ENCODE measurements around the gene FAM117B. TPM values are rescaled to one million over a fixed set of nuclear protein-coding genes. Genes with fewer than 3 reads are reported as not detected.
"Not testable (repeated sequence)": the region's sequence is repeated elsewhere in the genome, so short reads cannot be mapped to it uniquely, and the experiment has no call there.

FAM117B gene
- polyA plus RNA-seq, 3 donors from 2014 or later, result 2.2 to 4.7 (median 3.3) TPM

DNA sequence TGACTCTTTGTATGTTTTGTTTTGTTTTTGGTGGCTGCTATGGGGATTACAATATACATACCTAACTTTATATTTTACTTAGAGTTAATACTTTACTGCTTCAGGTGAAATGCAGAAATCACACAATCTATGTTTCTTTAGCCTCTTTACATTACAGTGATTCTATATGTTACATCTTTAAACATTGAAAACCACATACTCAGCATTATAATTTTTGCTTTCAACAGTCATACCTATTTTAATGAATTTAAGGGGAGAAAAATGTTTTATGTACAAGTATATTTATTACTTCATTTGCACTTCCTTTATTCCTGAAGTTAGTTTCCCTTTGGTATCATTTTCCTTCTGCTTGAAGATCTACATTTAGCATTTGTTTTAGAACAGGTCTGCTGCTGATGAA is 23.1 kb downstream of the FAM117B start:
- no peak for DNase-seq
- no peaks in the 10 kb centered on the region for H3K36me3 Mint-ChIP-seq
- H3K9me3 Mint-ChIP-seq, result no peaks in the 10 kb centered on the region
- H3K4me3 Mint-ChIP-seq, result no peak overlapping the region
- peaks cover 2 to 4% (median 4%) of the 10 kb centered on the region in 3 donors for H3K27me3 Mint-ChIP-seq (ENCODE audit: low read depth in 3 of 3)
- peaks cover 15 to 32% of the 10 kb centered on the region in 2 donors for H3K4me1 Mint-ChIP-seq
- H3K27ac Mint-ChIP-seq, result no peak overlapping the region

DNA sequence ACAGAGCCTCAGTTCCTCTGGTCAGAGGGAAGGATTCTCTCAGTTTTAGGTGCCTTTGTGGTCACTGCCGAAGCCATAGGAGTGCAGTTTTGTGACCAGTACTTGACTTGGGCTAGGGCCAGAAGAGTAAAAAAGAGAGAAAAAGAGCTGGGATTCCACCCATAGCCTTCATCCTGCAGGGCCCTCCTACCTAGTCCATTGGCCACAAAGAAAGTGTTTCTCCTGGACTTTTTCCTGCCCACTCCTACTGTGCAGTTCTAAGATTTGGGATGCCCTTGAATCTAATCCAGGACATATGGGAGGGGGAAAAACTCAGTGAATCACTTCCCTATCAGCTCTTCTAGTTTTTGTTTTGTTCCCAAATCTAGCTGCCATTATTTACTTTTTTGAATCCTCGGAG is 26.0 kb downstream of the FAM117B start:
- Mint-ChIP-seq H3K27ac (no peak overlapping the region), H3K27me3 (ENCODE audit: low read depth in 3 of 3) (peaks cover 0 to 2% (median 0%) of the 10 kb centered on the region in 3 donors), H3K4me1 (peaks cover 17 to 31% of the 10 kb centered on the region in 2 donors), H3K36me3 (no peaks in the 10 kb centered on the region), H3K4me3 (no peak overlapping the region), H3K9me3 (no peaks in the 10 kb centered on the region)
- no peak for DNase-seq

GRCh38 chr2:202669841-202670240 is 35.1 kb downstream of the FAM117B start:
- Mint-ChIP-seq H3K9me3 (no peaks in the 10 kb centered on the region), H3K36me3 (no peaks in the 10 kb centered on the region), H3K4me3 (no peak overlapping the region), H3K27ac (peak overlapping the region in 2 of 6 donors; percentile 27 to 34), H3K27me3 (ENCODE audit: low read depth in 3 of 3) (peaks cover 0 to 7% (median 4%) of the 10 kb centered on the region in 3 donors), H3K4me1 (peaks cover 26 to 51% of the 10 kb centered on the region in 2 donors)
- no peak for DNase-seq

GRCh38 chr2:202671317-202672035 is 36.7 kb downstream of the FAM117B start:
- DNase-seq, result no peak
- no peaks in the 10 kb centered on the region for H3K9me3 Mint-ChIP-seq
- peaks cover 0 to 5% (median 3%) of the 10 kb centered on the region in 3 donors for H3K27me3 Mint-ChIP-seq (ENCODE audit: low read depth in 3 of 3)
- no peaks in the 10 kb centered on the region for H3K36me3 Mint-ChIP-seq
- no peak overlapping the region for H3K27ac Mint-ChIP-seq
- H3K4me3 Mint-ChIP-seq, result no peak overlapping the region
- H3K4me1 Mint-ChIP-seq, result peaks cover 19 to 41% of the 10 kb centered on the region in 2 donors

- peak overlapping the region in 1 of 6 donors; percentile 56 for H3K27ac Mint-ChIP-seq
- peak overlapping the region in 1 of 5 donors; percentile 68 for H3K4me3 Mint-ChIP-seq
- peaks cover 3 to 12% (median 7%) of the 10 kb centered on the region in 6 donors for H3K9me3 Mint-ChIP-seq
- not testable (repeated sequence) for H3K36me3 Mint-ChIP-seq; H3K27me3 Mint-ChIP-seq (ENCODE audit: low read depth in 3 of 3); DNase-seq
- peaks cover 15 to 36% of the 10 kb centered on the region in 2 donors for H3K4me1 Mint-ChIP-seq
These were observed 40.3 kb downstream of the FAM117B start for GRCh38 chr2:202675097-202675496.

GRCh38 chr2:202679980-202680379 is 45.2 kb downstream of the FAM117B start:
- no peak overlapping the region for H3K27ac Mint-ChIP-seq
- H3K4me3 Mint-ChIP-seq, result peak overlapping the region in 1 of 5 donors; percentile 31
- peaks cover 10 to 33% of the 10 kb centered on the region in 2 donors for H3K4me1 Mint-ChIP-seq
- H3K9me3 Mint-ChIP-seq, result peaks cover 3 to 16% (median 11%) of the 10 kb centered on the region in 6 donors
- peaks cover 6 to 13% (median 10%) of the 10 kb centered on the region in 3 donors for H3K36me3 Mint-ChIP-seq
- no peak for DNase-seq
- H3K27me3 Mint-ChIP-seq (ENCODE audit: low read depth in 3 of 3), result peaks cover 0 to 2% (median 2%) of the 10 kb centered on the region in 3 donors

GRCh38 chr2:202680512-202680911 is 45.7 kb downstream of the FAM117B start:
- Mint-ChIP-seq H3K27ac (no peak overlapping the region), H3K36me3 (peaks cover 6 to 13% (median 10%) of the 10 kb centered on the region in 3 donors), H3K4me3 (no peak overlapping the region), H3K27me3 (ENCODE audit: low read depth in 3 of 3) (peaks cover 0 to 2% (median 2%) of the 10 kb centered on the region in 3 donors), H3K4me1 (peaks cover 8 to 29% of the 10 kb centered on the region in 2 donors), H3K9me3 (peaks cover 3 to 16% (median 11%) of the 10 kb centered on the region in 6 donors)
- DNase-seq, result no peak

GRCh38 chr2:202681688-202682205 is 47.0 kb downstream of the FAM117B start:
- peaks cover 0 to 2% (median 2%) of the 10 kb centered on the region in 3 donors for H3K27me3 Mint-ChIP-seq (ENCODE audit: low read depth in 3 of 3)
- peaks cover 3 to 16% (median 11%) of the 10 kb centered on the region in 6 donors for H3K9me3 Mint-ChIP-seq
- H3K4me1 Mint-ChIP-seq, result peaks cover 6 to 28% of the 10 kb centered on the region in 2 donors
- DNase-seq, result no peak
- H3K4me3 Mint-ChIP-seq, result no peak overlapping the region
- peaks cover 6 to 13% (median 10%) of the 10 kb centered on the region in 3 donors for H3K36me3 Mint-ChIP-seq
- H3K27ac Mint-ChIP-seq, result no peak overlapping the region

DNA sequence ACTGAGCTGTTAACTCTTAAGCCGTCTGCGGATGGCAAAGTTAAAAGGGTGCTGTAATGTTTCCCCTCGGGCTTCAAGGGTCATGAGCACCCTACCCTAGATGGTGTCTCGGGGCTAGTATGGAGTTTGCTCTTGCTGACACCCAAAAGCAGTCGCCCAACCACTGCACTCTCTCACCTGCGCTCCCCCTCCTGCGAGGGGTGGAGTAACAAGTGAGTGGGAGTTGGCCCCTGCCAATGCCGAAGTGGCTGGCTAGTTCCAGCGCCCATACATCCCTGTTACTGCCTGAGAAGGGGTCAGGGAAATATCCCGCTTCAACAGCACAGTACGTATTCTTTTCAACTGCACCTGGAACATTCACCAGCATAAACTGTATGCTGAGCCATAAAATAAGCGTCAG is 47.5 kb downstream of the FAM117B start:
- peaks cover 3 to 16% (median 11%) of the 10 kb centered on the region in 6 donors for H3K9me3 Mint-ChIP-seq
- no peak overlapping the region for H3K4me3 Mint-ChIP-seq
- H3K4me1 Mint-ChIP-seq, result peaks cover 6 to 28% of the 10 kb centered on the region in 2 donors
- H3K27me3 Mint-ChIP-seq (ENCODE audit: low read depth in 3 of 3), result peaks cover 0 to 4% (median 2%) of the 10 kb centered on the region in 3 donors
- peaks cover 6 to 13% (median 10%) of the 10 kb centered on the region in 3 donors for H3K36me3 Mint-ChIP-seq
- no peak overlapping the region for H3K27ac Mint-ChIP-seq
- no peak for DNase-seq

GRCh38 chr2:202687276-202687675 is 52.5 kb downstream of the FAM117B start:
- Mint-ChIP-seq H3K27ac (no peak overlapping the region), H3K9me3 (no peaks in the 10 kb centered on the region), H3K4me3 (no peak overlapping the region), H3K27me3 (ENCODE audit: low read depth in 3 of 3) (peaks cover 0 to 6% (median 3%) of the 10 kb centered on the region in 3 donors), H3K36me3 (no peaks in the 10 kb centered on the region), H3K4me1 (peaks cover 0 to 1% of the 10 kb centered on the region in 2 donors)
- no peak for DNase-seq

DNA sequence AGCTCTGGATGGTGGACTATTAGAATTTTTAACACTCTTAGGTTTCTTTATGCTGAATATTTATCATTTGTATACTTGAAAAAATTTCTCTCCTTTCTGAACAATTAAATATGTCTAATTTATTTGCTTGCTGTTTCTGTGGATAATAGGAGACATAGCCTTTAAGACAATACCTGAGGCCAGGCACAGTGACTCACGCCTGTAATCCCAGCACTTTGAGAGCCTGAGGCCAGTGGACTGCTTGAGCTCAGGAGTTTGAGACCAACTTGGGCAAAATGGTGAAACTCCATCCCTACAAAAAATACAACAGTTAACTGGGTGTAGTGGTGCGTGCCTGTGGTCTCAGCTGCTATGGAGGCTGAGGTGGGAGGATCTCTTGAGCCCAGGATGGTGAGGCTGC is 54.7 kb downstream of the FAM117B start:
- Mint-ChIP-seq H3K4me3 (no peak overlapping the region), H3K27me3 (ENCODE audit: low read depth in 3 of 3) (peaks cover 0 to 4% (median 3%) of the 10 kb centered on the region in 3 donors), H3K27ac (no peak overlapping the region), H3K36me3 (no peaks in the 10 kb centered on the region), H3K4me1 (no peaks in the 10 kb centered on the region), H3K9me3 (no peaks in the 10 kb centered on the region)
- DNase-seq, result no peak

GRCh38 chr2:202689898-202690297 is 55.1 kb downstream of the FAM117B start:
- no peaks in the 10 kb centered on the region for H3K4me1 Mint-ChIP-seq
- DNase-seq, result no peak
- H3K36me3 Mint-ChIP-seq, result no peaks in the 10 kb centered on the region
- no peak overlapping the region for H3K4me3 Mint-ChIP-seq
- no peaks in the 10 kb centered on the region for H3K9me3 Mint-ChIP-seq
- H3K27ac Mint-ChIP-seq, result no peak overlapping the region
- H3K27me3 Mint-ChIP-seq (ENCODE audit: low read depth in 3 of 3), result peaks cover 0 to 4% (median 3%) of the 10 kb centered on the region in 3 donors

- H3K4me1 Mint-ChIP-seq, result no peaks in the 10 kb centered on the region
- DNase-seq, result no peak
- H3K27ac Mint-ChIP-seq, result no peak overlapping the region
- no peak overlapping the region for H3K4me3 Mint-ChIP-seq
- peaks cover 0 to 4% (median 3%) of the 10 kb centered on the region in 3 donors for H3K27me3 Mint-ChIP-seq (ENCODE audit: low read depth in 3 of 3)
- no peaks in the 10 kb centered on the region for H3K36me3 Mint-ChIP-seq
- no peaks in the 10 kb centered on the region for H3K9me3 Mint-ChIP-seq
These were observed 55.6 kb downstream of the FAM117B start for GRCh38 chr2:202690321-202690900.

DNA sequence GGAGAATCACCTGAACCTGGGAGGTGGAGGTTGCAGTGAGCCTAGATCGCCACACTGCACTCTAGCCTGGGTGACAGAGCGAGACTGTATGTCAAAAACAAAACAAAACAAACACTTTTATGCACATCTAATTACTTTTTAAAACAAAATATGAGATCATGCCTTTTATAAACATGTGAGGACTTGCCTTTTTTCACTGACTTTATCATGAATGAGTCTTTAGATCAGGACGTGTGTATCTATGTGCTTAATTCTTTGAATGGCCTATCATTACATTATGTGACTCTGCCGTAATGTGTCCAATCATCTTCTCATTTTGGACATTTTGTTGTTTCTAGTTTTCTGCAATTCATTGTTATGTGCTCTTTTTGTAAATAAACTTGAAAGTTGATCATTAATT is 58.7 kb downstream of the FAM117B start:
- Mint-ChIP-seq H3K9me3 (no peaks in the 10 kb centered on the region), H3K27ac (no peak overlapping the region), H3K36me3 (peaks cover 0 to 5% (median 0%) of the 10 kb centered on the region in 3 donors), H3K27me3 (ENCODE audit: low read depth in 3 of 3) (peaks cover 0 to 3% (median 2%) of the 10 kb centered on the region in 3 donors), H3K4me1 (no peaks in the 10 kb centered on the region), H3K4me3 (no peak overlapping the region)
- DNase-seq, result no peak
